SK-MEL-5 (cell line): ENCODE measurements around the gene PRDX5. TPM values are rescaled to one million over a fixed set of nuclear protein-coding genes. Genes with fewer than 3 reads are reported as not detected.

Source experiments
- DNase-seq: peaks from one replicate; pipeline ENCODE4 v3.0.0-alpha.2; 2016; ENCODE audit warnings: low read depth, low spot score
- in situ Hi-C: cut with HindIII; loops from 2 replicates; pipeline ENCODE4 v1.10.0; 2016; ENCODE audit warnings: low sequenced_read_pairs, high pct_unique_total_duplicates, low pct_unique_long_range_greater_than_20kb
- total RNA-seq: library from RNA; depleted of rRNA; stranded (reverse); fragments of >200 nt; shearing (Covaris generic); gene quantifications from 2 replicates; pipeline ENCODE4 v1.2.3, GENCODE V29; 2014

Gene PRDX5
- total RNA-seq, 1 experiment from 2014 or later: 206 TPM

DNA sequence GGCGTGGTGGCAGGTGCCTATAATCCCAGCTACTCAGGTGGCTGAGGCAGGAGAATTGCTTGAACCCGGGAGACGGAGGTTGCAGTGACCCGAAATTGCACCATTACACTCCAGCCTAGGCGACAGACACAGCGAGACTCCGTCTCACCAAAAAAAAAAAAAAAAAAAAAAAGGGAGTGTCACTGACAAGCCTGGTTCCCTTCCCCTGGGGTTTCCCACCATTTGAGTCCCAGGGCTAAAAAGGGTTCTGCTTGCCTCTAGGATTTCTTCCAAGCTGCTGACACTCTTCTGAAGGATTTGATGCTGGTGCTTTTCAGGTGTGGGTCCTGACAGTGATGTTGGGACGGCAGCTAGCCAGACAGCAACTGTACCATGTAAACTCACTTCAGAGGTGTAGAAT, 20.8 kb downstream of the PRDX5 start:
- no peak for DNase-seq
- in situ Hi-C loops: no loop called here

DNA sequence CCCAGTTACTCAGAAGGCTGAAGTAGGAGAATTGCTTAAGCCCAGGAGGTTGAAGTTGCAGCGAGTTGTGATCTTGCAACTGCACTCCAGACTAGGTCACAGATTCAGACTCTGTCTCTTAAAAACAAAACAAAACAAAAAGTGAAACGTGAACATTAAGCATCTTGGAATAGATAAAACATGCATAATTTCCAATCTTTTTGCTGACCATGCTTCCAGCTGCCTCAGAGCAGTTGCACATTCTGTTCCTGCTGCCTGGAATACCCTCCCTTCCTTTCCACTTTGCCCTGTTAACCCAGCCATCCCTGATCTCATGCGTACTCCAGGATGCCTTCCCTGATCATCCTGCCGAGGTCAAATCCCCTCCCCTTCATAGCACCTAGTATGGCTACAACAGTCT, 21.4 kb downstream of the PRDX5 start:
- in situ Hi-C loops: no loop called here

DNA sequence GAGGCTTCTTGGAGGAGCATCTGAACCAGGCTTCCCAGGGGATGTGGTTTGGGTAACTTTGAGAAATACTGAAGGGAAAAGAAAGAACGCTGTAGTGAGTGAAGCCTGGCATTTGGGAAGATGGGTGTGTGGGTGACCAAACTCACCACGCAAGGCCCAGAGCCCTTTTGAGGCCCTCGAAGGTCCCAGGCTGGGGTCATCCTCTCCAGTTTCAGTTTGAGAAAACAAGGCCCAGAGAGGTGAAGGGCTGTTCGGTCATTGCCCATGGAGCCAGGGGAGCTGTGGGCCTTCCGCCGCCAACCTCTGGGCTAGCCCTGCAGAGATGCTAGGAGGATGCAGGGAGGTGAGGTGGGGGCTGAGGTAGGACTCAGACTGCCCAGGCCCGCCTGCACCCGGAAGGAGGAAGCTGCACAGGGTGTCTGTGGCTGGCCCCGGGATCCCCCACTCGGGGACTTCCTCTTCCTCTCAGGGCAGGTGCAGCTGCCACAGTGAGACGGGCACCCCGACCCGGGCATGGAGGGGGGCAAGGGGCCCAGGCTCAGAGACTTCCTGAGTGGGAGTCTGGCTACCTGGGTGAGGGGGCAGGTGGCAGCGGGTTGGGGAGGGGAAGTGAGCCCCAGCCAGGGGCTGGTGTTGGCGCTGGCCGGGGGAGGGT, 22.0 kb downstream of the PRDX5 start, which contains the start of gene CCDC88B:
CCDC88B (plus strand) TSS at position 451 of the 655 bp plus-strand sequence; CDS start at position 514, 63 bp downstream.
- DNase-seq: no peak
- in situ Hi-C loops: no loop called here

More for the DNA sequence above, 21.4 kb downstream of the PRDX5 start:
- DNase-seq: no peak

DNA sequence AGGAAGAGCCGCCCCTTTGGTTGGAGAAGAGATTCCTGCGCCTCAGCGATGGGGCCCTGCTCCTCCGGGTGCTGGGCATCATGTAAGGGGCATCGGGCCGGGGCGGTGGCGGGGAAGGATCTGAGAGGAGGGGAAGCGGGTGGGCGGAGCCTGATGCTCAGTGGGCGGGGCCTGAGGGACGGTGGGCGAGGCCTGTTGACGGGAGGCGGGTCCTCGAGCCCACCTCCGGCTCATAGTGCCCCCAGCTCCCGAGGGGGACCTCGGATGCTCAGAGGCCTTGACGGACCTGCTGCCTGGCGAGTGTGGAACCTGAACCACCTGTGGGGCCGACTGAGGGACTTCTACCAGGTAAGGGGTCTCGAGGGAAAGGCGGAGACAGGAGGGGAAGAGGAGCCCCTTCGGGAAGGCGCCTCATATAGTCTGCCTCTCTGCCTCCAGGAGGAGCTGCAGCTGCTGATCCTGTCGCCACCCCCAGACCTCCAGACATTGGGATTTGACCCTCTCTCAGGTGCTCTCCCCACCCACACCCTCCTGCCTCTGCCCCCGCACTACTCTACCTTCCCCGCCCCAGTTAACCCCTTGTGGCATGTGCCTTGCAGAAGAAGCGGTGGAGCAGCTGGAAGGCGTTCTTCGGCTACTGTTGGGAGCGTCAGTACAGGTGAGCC, 22.9 kb downstream of the PRDX5 start:
- in situ Hi-C loops: no loop called here
- DNase-seq: no peak

DNA sequence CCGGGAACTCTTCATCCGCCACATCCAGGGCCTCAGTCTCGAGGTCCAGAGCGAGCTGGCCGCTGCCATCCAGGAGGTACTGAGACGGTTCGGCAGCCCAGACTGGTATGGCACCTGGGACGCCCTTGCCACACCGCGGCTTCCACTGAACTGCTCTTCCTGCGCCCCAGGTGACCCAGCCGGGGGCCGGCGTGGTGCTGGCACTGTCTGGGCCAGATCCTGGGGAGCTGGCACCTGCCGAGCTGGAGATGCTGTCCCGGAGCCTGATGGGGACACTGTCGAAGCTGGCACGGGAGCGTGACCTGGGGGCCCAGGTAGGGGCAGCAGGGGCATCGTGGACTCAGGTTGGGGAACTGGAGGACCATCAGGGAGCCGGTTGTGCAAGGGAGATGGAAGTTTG, 23.5 kb downstream of the PRDX5 start:
- no peak for DNase-seq
- in situ Hi-C loops: no loop called here

DNA sequence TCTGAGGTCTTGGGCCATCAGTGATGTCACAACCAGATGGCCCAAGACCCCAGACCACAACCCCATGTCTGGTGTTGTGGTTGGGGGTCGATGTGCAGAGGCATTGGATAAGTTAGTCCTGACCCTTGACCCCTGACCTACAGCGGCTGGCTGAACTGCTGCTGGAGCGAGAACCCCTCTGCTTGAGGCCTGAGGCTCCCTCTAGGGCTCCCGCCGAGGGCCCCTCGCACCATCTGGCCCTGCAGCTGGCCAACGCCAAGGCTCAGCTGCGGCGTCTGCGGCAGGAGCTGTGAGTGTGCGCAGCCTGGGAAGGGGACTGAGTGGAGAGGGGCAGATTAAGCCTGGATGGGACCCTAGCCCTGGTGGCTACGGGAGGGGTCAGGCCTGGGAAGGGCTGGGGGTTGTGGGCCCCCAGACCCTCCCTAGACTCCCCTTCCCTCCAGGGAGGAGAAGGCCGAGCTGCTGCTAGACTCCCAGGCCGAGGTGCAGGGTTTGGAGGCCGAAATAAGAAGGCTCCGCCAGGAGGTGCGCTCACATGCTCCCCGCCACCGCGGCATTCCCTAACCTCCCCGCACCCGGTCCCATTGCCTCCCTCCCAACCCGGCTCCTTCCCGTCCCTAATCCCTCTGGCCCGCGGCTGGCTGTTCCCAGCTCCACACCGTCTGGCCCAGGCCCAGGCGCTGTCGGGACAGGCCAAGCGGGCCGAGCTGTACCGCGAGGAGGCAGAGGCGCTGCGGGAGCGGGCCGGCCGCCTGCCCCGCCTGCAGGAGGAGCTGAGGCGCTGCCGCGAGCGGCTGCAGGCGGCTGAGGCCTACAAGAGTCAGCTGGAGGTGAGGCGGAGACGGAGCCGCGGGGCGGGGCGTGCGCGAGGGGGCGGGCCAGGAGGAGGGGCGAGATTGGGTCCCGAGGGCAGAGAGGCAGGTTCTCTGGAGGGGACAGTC, 24.2 kb downstream of the PRDX5 start:
- in situ Hi-C loops: no loop called here

DNA sequence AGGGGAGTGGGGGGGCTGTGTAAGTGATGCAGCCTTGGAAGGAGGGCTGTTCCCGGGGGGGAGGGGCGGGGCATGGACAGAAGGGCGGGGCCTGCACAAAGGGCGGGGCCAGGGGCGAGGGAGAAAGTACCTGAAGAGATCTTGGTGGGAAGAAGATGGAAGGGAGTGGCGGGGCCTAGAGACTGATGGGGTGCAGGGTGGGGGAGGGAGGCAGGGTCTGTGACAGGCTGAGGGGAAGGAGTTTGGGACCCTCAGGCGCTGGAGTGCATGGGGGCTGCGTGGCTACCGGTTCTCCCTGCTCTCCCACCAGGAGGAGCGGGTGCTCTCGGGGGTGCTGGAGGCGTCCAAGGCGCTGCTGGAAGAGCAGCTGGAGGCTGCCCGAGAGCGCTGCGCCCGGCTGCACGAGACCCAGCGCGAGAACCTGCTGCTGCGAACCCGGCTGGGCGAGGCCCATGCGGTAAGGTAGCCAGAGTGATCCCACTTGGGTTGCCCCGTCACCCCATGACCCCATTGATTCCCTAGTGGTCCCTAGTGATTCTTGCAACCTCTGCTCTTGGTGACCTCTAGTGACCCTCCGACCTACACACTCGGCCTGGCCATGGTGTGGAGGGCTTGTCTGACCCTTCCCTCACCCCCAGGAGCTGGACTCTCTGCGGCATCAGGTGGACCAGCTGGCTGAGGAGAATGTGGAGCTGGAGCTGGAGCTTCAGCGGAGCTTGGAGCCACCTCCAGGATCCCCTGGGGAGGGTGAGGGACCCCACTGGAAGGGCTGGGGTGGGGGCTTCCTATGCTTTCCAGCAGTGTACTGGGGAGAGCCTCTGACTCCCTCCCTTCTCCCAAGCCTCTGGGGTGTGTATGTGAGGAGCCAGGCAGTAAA, 25.2 kb downstream of the PRDX5 start:
- in situ Hi-C loops: no loop called here
- DNase-seq: no peak

More for the DNA sequence above, 24.2 kb downstream of the PRDX5 start:
- DNase-seq: peak; percentile 68

DNA sequence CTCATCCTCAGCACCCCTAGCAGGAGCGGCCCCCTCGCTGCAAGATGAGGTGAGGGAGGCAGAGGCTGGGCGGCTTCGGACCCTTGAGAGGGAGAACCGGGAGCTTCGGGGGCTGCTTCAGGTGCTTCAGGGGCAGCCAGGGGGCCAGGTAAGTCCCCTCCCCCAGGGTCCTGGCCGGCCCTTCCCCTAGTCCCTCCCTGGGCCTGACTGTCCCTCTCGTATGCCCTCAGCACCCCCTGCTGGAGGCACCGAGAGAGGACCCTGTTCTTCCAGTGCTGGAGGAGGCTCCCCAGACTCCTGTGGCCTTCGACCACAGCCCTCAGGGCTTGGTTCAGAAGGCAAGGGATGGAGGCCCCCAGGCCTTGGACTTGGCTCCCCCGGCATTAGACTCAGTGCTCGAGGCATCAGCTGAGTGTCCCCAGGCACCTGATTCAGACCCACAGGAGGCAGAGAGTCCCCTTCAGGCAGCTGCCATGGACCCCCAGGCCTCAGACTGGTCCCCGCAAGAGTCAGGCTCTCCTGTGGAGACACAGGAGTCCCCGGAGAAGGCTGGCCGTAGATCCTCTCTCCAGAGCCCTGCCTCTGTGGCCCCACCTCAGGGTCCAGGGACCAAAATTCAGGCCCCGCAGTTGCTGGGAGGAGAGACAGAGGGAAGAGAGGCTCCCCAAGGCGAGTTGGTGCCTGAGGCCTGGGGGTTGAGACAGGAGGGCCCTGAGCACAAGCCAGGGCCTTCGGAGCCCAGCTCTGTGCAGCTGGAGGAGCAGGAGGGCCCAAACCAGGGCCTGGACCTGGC, 26.0 kb downstream of the PRDX5 start:
- peak; percentile 39 for DNase-seq
- in situ Hi-C loops: no loop called here

DNA sequence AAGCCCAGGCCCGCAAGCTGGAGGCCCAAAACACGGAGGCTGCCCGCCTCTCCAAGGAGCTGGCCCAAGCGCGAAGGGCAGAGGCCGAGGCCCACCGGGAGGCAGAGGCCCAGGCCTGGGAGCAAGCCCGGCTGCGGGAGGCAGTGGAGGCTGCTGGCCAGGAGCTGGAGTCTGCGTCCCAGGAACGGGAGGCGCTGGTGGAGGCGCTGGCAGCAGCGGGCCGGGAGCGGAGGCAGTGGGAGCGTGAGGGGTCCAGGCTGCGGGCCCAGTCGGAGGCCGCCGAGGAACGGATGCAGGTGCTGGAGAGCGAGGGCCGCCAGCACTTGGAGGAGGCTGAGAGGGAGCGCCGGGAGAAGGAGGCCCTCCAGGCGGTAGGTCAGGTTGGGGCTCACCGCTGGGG, 26.9 kb downstream of the PRDX5 start:
- in situ Hi-C loops: no loop called here
- no peak for DNase-seq

DNA sequence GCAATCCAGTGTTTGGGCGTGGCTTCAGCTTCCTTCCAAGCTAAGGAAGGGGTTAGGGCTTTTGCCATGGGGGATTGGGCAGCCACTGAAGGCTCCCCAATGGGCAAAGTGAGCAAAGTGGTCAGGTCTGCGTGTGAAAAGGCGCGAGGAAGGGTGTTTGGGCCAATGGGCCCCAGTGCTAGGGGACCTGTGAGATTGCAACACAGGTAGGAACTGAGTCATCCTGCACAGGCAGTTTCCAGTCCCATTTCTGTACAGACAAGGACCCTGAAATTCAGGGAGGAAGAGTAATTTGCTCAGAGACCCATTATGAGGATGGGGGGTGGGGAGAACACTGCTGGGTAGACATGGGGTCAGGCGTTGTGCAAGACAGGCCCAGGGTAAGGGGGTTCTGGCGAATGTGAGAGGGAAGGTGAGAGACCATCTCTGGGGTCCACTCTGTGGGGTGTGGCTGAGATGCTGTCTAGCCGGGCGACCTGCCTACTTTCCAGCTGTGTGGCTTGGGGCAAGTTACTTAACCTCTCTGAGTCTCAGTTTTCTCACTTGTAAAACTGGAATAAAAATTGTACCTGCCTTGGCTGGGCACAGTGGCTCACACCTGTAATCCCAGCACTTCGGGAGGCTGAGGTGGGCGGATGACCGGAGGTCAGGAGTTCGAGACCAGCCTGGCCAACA, 29.4 kb downstream of the PRDX5 start:
- DNase-seq: no peak
- in situ Hi-C loops: no loop called here

DNA sequence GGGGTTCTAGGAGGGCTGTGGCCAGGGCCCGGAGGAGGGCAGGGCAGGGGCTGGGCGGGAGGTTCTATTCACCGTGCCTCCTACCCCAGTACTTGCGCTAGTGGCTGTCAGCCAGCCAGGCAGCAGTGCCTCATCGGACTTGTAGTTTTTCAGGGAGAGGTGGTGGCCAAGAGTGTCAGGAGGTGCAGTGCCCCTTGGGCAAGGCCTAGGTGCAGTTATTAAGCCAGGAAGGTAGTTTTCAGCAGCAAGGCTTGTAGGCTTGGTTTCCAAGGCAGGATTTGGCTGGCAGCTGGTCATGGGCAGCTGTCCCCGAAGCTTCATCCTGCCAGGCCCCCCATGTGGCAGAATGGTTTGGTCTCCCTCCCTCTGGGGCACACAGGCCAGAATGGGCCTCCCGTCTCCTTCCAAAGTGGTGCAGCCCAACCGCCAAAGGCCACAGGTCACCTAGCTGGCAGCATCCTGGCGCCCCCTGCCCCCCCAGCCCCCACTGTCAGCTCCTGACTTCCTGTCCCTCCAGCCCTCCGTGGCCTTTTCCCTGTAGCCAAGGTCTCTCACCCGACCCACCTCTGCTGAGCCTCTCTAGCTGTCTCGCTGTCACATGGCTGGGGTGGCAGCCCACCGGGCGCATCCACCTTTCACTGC, 30.6 kb downstream of the PRDX5 start:
- in situ Hi-C loops: no loop called here
- no peak for DNase-seq

DNA sequence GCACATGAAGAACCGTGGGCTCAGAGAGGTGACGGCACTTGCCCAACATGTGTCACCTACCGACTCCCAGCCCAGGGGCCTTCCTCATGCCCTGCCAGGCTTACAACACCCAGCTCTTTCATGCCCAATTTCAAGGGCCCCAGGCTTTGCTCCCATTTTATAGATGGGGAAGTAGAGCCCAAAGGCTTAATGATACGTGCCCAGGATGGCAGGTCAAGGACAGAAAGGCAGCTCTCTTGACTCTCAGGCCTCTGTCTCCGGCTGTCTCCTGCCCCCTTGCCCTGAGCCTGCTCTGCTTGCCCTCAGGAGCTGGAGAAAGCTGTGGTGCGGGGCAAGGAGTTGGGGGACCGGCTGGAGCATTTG, 31.1 kb downstream of the PRDX5 start:
- no peak for DNase-seq
- in situ Hi-C loops: no loop called here

DNA sequence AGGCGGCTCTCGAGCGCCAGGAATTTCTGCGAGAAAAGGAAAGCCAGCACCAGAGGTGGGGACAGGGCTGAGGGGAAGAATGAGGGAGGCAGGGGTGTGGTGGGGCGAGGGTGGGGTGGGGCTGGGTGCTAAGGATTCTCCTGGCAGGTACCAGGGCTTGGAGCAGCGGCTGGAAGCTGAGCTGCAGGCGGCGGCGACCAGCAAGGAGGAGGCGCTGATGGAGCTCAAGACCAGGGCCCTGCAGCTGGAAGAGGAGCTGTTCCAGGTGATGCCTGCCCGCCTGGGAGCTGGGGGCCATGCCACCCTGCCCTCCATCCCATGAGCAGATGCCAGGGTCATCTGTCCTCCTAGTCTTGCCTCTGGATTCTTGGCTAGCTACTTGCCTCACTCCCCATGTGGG, 31.5 kb downstream of the PRDX5 start:
- DNase-seq: no peak
- in situ Hi-C loops: no loop called here

DNA sequence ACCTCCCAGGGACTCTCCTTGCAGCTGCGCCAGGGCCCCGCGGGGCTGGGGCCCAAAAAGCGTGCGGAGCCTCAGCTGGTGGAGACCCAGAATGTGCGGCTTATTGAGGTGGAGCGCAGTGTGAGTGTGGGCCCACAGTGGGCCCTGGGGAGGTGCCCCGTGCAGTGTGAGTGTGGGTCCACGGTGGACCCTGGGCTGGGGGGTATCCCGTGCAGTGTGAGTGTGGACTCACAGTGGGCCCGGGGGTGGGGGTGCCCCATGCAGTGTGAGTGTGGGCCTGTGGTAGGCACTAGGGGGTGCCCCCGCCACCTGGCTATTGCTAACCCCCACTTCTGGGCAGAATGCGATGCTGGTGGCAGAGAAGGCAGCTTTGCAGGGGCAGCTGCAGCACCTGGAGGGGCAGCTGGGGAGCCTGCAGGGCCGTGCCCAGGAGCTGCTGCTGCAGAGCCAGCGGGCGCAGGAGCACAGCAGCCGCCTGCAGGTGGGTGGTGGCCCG, 33.3 kb downstream of the PRDX5 start:
- DNase-seq: no peak
- in situ Hi-C loops: no loop called here

DNA sequence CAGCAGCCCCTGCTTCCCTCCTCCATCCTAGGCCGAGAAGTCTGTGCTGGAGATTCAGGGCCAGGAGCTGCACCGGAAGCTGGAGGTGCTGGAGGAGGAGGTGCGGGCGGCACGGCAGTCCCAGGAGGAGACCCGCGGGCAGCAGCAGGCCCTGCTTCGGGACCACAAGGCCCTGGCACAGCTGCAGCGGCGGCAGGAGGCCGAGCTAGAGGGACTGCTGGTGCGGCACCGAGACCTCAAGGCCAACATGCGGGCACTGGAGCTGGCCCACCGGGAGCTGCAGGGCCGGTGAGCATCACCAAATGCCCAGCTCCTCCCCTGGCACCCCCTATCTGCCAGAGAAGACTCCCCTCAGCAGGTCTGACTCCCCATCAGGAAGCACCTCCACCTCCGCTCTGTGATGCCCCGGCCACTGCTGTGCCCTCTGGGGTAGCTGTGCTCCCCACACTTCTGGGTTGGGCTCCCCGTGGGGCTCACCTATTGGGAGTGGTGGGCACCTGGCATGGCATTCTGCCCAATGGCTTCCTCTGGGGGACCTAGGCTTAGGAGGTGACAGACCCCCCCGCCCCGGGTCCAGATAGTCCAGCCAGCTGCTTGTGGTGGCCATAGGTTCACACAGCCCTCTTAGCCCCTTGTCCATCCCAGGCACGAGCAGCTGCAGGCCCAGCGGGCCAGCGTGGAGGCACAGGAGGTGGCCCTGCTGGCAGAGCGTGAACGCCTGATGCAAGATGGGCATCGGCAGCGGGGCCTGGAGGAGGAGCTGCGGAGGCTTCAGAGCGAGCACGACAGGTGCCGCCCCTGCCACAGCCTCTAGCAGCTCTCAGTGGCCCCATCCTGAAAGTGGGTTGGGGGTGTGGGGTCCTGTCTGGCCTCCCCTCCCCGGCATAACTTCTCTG, 34.4 kb downstream of the PRDX5 start:
- in situ Hi-C loops: no loop called here
- no peak for DNase-seq
